ENCODE results near the gene BHMT.

BHMT gene, protein sequence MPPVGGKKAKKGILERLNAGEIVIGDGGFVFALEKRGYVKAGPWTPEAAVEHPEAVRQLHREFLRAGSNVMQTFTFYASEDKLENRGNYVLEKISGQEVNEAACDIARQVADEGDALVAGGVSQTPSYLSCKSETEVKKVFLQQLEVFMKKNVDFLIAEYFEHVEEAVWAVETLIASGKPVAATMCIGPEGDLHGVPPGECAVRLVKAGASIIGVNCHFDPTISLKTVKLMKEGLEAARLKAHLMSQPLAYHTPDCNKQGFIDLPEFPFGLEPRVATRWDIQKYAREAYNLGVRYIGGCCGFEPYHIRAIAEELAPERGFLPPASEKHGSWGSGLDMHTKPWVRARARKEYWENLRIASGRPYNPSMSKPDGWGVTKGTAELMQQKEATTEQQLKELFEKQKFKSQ

DNA sequence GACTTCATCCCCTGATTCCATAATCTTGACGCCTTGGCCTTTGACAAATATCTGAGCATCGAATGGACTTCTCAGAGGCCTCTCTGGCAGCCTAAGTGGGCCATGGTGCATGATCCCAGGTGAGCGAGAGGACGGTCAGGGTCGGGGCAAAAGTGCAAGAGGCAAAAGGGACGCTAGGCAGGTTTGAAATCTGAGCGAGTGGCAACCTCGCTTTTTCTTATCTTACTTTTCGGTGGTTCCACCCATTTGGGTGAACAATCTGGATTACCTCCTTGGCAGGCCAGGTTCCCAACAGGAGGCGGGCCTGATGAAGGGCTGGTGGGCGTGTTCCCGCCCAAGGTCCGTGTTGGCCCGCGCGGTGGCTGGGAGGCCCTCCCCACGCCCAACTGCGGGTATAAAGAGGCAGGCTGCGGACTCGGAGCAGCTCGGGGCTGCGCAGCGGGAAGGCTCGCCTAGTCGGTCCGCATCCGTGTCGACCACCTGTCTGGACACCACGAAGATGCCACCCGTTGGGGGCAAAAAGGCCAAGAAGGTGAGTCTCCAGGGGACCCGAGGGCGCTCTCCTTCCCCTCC, at the start of gene BHMT:
BHMT (plus strand) TSS at position 423 of the 573 bp plus-strand sequence; CDS start at position 500, 77 bp downstream.
- no peak for DNase-seq (ENCODE audit: insufficient read length, low spot score)

DNA sequence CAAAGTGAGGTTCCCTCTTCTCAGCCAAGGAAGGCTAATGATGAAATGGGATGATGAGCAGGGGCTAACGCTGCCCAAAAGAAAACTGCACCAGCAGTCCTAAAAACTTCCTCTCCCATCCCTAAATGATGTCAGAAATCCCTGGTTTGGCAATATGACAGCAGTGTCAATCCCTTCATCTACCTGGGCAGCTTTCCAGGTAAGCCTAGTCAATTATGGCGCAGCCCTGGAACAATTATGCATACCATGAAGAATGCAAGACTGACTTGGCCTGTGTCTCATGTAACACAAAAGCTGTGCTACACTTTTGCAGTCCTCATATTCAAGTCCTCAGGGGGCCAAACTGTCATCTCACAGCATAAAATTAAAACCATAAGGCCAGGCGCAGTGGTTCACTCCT, 49.2 kb upstream of the BHMT start:
- DNase-seq (ENCODE audit: insufficient read length, low spot score), result no peak
- FAIRE-seq, result no peak

More for the DNA sequence above, at the start of gene BHMT:
- no peak for FAIRE-seq

DNA sequence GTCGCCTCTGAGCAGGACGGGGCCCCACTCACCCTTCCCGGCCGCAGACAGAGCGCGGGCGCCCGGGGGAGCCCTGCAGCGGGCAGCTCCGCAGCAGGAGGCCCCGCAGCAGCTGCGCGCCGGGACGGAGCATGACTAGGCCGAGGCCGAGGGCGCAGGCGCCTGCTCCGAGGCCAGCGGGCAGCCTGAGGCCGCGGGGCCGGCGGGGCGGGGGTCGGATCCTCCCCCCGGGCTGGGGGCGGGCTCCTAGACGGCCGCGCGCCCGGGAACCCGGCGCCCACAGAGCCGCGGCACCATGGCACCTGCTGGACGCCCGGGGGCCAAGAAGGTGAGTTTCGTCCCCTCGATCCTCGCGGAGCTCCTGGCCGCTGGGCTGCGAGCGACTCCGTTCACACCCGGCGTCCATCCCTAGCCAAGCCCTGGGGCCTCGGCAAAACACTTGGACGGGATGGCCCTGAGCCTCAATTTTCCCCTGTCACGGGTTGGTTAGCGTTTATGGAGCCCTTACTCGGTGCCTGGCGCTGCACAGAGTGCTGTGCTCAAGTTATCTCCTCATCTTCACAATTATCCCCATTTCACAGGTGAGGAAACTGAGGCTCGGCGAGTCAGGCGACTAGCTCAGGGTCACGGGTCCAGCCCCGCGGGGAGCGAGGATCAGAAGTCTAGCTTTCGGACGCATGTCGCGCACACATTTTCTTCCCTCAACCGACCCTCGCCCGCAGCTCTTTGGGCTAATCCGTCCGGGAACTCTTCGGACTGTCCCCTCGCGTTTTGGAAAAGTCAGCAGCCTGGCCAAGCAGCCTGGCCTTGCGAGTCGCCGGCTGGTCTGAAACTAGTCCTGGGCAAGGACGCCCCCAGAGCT, 41.9 kb upstream of the BHMT start, which contains the start of the genes BHMT2 and DMGDH:
BHMT2 (plus strand) TSS at position 280 of the 862 bp plus-strand sequence; CDS start at position 296, 16 bp downstream.
DMGDH (minus strand) TSS at position 187 of the 862 bp plus-strand sequence; CDS start at position 133, 54 bp downstream.
- DNase-seq (ENCODE audit: insufficient read length, low spot score), result no peak
- no peak for FAIRE-seq

- DNase-seq (ENCODE audit: insufficient read length, low spot score) (no peak), FAIRE-seq (no peak)
Observed at GRCh38 chr5:79070350-79070667, 41.3 kb upstream of the BHMT start.

DNA sequence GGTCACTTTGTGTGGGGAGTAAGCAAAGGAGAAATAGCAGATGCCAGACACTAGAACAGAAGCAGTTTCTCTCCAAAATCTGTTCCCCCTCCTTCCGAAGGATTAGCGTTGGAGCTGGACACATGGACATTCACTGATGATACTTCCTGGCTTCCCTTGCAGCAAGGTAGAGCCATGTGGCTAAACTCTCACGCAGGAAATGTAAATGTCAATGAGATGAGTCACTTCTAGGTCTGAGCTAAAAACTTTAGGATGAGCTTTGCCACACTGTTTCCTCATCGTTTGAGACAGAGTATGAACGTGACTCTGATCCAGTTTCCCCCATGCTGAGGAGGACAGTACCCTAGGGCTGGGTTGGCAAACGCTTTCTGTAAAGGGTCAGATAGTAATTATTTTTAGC, 37.0 kb upstream of the BHMT start:
- FAIRE-seq, result peak; percentile 55
- peak; percentile 32 for DNase-seq (ENCODE audit: insufficient read length, low spot score)

DNA sequence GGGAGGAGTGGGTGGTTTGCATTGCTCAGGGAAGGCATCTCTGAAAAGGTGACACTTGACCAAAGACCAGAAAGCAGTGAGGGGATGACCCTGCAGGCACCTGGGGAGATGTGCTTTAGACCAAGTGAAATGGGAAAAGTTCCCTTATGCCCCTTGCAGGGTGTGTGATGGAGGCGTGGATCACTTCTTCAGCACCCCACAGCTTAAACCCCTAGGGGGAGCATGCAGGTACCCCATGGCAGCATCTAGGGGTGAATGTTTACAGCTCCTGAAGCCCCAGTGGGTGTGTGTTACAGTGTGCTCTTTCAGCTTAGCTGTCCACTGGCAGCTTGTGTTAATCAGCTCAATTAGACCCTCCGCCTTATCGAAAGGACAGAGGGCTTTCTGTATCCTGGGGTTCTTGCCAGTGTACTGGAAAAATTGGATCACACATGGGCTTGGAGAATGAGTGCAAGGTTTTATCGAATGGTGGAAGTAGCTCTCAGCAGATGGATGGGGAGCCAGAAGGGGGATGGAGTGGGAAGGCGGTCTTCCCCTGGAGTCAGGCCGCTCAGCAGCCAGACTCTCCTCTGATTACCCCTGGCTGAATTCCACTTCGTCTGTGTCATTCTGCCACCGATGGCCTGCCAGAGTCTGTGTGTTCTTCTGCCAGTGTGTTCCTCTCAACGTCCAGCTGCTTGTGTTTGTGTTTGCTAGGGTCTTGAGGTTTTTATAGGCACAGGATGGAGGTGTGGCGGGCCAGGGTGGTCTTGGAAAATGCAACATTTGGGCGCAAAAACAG, 35.8 kb upstream of the BHMT start:
- DNase-seq (ENCODE audit: insufficient read length, low spot score) (no peak), FAIRE-seq (no peak)

- FAIRE-seq (no peak), DNase-seq (ENCODE audit: insufficient read length, low spot score) (no peak)
Observed at GRCh38 chr5:79076819-79077218, 34.8 kb upstream of the BHMT start.

DNA sequence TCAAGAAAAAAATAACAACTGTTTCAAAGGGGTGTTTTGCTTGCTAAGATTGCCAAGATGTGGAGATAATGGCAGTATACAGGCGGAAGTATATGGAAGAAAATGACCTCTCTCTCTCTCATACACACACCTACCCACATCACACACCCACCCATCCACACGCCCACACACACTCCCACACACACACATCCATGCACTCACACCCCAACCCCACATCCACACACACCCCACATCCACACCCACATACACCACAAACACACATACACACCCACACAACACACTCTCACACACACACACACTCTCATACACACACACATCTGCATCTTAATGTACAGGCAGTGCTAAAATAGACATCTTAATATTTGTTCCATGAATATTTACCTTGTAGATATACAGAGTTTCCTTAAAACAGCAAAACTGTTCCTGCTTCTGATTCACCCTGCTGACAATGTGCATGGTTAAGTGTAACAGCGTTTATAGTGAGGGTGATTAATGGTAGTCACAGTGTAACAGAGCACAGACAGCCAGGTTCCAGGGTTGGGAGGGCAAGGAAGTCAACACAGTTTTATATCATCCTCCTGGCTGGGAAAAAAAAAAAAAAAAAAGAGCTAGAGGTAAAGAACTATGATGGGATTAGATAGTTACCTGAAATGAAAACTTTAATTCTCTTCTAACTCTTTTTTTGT, 33.8 kb upstream of the BHMT start:
- DNase-seq (ENCODE audit: insufficient read length, low spot score), result no peak
- peak; percentile 85 for FAIRE-seq

GRCh38 chr5:79080804-79081203, 30.8 kb upstream of the BHMT start:
- DNase-seq (ENCODE audit: insufficient read length, low spot score) (no peak), FAIRE-seq (no peak)

DNA sequence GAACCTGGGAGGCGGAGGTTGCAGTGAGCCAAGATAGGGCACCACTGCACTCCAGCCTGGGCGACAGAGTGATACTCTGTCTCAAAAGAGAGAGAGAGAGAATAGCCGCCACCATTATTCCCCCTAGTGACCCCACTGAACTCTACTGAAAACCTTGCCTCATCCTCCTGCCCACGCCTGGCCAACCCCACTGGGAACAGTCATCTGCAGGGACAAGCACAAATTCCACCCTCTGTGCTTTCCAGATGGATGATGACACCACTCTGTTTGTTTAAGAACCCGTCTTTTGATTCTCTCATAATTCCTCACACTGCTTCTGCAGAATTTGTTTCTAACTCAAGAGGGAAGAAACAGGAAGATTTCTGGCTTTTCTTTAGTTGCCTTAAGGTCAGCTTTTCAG, 29.8 kb upstream of the BHMT start:
- FAIRE-seq, result no peak

DNA sequence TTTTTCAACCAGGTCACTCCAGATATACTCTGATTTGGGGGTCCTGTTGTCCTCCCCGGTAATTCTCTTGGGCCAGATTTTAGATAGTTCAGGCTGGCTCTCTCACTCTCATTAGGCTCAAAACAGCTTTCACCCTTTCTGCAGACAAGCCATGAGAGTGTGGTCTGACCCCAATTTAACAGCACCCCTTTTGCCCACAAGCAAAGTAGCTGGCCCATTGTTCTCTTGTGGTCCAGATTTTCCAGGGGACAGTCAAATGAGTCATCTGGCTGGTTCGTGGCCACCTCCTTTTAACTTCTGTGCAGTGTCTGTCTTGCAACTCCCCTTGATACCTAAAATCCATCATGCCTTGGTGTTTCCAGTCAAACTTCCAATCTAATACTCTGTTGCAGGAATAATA, 25.5 kb upstream of the BHMT start:
- DNase-seq (ENCODE audit: insufficient read length, low spot score) (no peak), FAIRE-seq (no peak)

More for the DNA sequence above, 29.8 kb upstream of the BHMT start:
- no peak for DNase-seq (ENCODE audit: insufficient read length, low spot score)

GRCh38 chr5:79088507-79088906, 23.1 kb upstream of the BHMT start:
- DNase-seq (ENCODE audit: insufficient read length, low spot score) (no peak), FAIRE-seq (no peak)

- DNase-seq (ENCODE audit: insufficient read length, low spot score) (no peak), FAIRE-seq (no peak)
Observed at GRCh38 chr5:79091064-79091463, 20.5 kb upstream of the BHMT start.

- FAIRE-seq, result no peak
- DNase-seq (ENCODE audit: insufficient read length, low spot score), result no peak
Observed at GRCh38 chr5:79093762-79094161, 17.8 kb upstream of the BHMT start.

DNA sequence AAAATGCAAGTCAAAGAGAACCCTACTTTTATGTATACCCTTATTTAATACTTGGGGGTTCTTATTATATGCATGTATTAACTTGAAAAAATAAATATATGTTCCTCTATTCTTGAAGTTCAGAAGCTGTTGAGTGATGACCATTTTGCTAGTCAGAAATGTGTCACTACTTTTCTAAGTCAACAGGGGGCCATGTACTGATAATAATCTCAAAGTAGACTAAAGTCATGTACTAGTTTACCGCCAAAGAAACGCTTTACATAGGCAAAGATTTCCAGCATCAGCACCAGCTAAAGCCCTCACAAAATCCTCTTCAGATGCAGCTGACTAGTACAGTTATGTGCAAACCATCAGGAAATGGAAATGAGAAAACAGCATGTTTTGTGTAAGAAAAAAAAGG, 5.7 kb upstream of the BHMT start:
- FAIRE-seq (no peak), DNase-seq (ENCODE audit: insufficient read length, low spot score) (no peak)

DNA sequence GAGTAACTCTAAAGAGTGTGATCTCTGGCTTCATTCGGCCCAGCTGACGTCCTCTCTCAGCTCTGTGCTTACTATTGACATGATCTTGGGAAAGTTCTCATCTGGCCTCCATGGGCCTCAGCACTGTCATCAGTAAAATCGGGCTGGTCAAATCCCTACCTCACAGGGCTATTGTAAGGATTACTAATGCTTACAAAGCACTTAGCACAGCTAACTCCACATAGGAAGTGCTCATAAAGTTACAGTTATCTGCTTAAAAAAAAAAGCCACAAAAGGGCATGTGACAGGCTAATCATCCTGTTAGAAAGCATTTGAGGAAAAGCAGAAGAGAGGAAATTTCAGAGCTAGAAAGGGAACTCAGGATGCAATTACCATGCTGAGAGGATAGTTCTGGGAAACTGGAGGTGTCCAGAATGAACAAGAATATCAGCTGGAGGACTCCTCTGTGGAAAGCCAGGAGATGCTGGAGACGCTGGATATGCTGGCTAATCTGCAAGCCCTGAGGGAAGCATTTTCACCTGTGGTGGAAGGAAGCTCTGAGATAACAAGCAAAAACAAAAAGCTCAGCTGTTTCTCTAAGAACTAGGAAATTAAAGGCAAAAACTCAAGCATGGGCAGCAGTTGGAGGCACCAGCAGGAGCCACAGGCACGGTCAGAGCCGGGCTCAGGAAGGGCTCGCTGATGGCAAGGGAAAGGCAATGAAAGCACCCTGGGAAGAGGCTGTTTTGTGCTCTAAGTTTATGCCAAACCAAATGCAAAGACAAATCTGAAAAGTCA, 4.4 kb upstream of the BHMT start:
- DNase-seq (ENCODE audit: insufficient read length, low spot score) (no peak), FAIRE-seq (no peak)

DNA sequence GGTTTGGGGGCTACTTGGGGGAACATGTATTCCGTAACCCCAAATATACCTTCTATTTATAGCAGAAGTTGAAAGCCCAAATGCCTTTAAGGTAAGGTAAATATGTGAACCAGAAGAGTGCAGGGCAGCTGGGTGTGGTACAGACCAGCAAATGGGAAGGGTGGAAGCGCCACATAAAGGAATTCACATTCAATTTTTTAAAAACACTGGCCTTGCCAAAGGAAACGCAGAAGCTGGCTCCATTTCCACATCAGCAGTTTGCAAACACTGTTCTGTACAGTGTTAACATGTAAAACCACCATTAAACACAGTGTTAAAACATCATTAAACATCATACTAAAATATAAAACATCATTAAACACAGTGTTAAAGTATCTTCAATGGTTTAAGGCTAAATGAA, 3.5 kb upstream of the BHMT start:
- no peak for DNase-seq (ENCODE audit: insufficient read length, low spot score)
- no peak for FAIRE-seq

DNA sequence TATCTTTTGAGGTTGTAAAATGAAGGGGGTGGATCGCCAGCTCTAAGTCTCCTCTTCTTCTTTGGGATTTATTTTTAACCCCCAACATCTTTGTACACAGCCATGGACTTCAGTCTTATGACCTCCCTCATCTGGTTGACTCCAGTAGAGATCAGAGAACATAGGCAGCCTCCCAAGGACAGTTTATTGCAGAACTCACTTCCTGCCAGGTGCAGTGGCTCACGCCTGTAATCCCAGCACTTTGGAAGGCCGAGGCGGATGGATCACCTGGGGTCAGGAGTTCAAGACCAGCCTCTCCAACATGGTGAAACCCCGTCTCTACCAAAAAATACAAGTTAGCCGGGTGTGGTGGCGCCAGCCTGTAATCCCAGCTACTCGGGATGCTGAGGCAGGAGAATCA, 2.8 kb upstream of the BHMT start:
- FAIRE-seq, result no peak
- no peak for DNase-seq (ENCODE audit: insufficient read length, low spot score)

Measured in HTR-8/SVneo (cell line).